CD4-positive, alpha-beta T cell treated with Interleukin-15 for 1 hour (primary cell): ENCODE data around the gene KMT2C.
"Not testable (repeated sequence)": the region's sequence is repeated elsewhere in the genome, so short reads cannot be mapped to it uniquely, and the experiment has no call there.

Source experiments
- DNase-seq: peaks from one replicate; pipeline ENCODE4 v3.0.0-alpha.2; 2020

KMT2C gene

DNA sequence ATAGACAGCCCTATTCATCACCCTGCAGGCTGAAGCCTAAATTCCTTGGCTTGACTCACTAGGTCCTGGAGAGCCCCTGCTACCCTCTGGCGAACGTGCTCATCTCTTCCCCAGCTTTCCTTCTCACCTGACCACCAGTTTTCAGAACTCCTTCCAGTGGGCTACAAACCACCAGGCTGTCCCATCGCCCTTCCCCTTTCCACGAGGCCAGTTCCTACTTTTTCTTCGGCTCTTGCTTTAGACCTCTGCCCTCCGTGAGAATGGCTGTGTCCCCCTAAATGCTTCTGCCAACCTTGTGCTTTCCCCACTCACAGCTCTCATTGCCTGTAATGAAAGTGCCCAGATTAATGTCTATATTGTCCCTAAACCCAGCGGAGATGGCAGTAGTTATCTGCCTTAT is 5.4 kb upstream of the KMT2C start:
- not testable (repeated sequence) for DNase-seq

GRCh38 chr7:152438017-152438416 is 2.2 kb upstream of the KMT2C start:
- not testable (repeated sequence) for DNase-seq

GRCh38 chr7:152436931-152437575 is 1.2 kb upstream of the KMT2C start:
- DNase-seq = not testable (repeated sequence)

GRCh38 chr7:152436111-152436930 is 518 bp upstream of the KMT2C start:
- peak; percentile 92 for DNase-seq

- DNase-seq = not testable (repeated sequence)
These were observed 1.1 kb downstream of the KMT2C start for GRCh38 chr7:152434511-152435383.

GRCh38 chr7:152433721-152434490 is 1.9 kb downstream of the KMT2C start:
- peak; percentile 76 for DNase-seq

DNA sequence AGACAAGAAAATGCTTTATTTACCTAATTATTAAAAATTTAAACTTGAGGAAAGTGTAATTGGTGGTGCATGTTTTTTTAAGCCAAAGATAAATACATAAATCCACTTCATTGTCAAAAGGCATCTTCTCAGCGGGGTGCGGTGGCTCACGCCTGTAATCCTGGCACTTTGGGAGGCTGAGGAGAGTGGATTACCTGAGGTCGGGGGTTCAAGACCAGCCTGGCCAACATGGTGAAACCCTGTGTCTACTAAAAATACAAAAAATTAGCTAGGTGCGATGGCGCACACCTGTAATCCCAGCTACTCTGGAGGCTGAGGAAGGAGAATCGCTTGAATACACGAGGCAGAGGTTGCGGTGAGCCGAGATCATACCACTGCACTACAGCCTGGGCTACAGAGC is 3.1 kb downstream of the KMT2C start:
- not testable (repeated sequence) for DNase-seq

DNA sequence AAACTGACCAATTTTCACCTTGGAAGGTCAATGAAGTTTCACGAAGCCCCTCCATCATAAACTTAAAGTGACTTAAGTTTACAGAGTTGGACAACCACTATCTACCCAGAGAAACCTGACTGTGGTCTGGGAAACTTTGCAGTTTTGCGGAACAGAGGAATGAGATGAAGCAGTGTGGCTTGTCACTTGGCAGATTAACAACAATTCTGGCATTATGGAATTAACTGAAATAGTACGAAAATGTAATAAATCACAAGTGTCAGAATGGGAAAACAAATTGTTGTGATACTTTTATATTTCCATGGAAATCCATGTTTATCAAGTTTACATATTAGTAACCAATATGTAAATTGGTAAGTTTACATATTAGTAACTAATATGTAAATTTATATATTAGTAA is 4.9 kb downstream of the KMT2C start:
- DNase-seq = no peak

GRCh38 chr7:152430118-152430517 is 5.7 kb downstream of the KMT2C start:
- not testable (repeated sequence) for DNase-seq

DNA sequence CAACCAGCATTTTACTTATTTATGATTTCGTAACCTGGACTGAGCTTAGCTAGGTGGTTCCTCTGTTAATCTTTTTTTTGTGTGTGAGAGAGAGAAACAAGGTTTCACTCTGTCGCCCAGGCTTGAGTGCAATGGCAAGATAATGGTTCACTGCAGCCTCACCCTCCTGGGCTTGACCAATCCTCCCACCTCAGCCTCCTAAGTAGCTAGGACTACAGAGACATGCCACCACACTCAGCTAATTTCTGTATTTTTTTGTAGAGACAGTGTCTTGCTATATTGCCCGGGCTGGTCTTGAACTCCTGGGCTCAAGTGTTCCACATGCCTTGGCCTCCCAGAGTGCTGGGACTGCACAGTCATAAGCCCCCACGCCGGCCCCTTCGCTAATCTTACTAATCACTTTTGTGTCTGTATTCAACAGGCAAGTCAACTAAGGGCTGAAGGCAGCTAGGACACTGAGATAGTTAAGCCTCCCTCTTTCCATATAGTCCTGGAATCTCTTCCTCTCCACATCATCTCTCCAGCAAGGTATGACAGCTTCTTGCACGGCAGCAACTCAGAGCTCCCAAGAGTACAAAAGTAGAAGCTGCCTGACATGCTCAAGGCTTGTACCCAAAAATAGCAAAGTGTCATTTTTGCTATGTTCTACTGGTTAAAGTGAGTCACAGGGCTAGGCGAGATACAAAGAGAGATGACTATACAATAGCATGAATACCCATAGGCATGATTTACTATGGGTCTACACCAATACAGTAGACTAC is 11.3 kb downstream of the KMT2C start:
- DNase-seq = no peak

DNA sequence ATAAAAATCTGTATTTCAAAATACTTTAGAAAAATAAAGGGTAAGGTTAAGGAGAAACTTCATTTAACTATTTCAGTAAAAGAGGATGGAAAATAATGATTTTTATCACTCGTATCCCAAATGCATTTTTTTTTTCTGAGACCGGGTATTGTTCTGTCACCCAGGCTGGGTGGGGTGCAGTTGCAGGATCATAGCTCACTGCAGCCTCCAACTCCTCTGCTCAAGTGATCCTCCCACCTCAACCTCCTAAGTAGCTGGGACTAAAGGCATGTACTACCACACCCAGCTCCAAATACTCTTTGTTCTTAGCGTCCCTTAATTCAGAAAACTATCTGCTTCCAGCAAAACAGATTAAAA is 11.8 kb downstream of the KMT2C start:
- no peak for DNase-seq

DNA sequence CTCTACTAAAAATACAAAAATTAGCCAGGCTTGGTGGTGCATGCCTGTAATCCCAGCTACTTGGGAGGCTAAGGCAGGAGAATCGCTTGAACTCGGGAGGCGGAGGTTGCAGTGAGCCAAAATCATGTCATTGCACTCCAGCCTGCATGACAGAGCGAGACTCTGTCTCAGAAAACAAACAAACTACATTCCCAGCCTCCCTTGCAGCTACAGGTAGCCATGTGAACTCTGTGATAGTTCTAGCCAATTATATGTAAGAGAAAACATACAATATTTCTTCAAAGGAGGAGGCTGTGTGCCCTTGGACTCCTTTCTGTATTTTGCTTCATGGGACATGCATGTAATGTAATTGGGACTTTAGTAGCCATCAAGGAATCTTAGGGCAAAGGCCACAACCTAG is 12.6 kb downstream of the KMT2C start:
- DNase-seq = not testable (repeated sequence)

DNA sequence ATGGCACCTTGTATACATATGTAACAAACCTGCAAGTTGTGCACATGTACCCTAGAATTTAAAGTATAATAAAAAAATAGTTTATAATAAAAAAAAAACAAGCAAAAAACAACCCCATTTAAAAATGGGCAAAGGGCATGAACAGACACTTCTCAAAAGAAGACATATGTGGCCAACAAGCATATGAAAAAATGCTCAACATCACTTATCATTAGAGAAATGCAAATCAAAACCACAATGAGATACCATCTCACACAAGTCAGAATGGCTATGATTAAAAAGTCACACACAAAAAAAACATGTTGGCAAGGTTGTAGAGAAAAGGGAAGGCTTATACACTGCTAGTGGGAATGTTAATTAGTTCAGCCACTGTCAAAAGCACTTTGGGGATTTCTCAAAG is 14.9 kb downstream of the KMT2C start:
- not testable (repeated sequence) for DNase-seq

GRCh38 chr7:152419473-152420429 is 16.1 kb downstream of the KMT2C start:
- no peak for DNase-seq

GRCh38 chr7:152414779-152415178 is 21.0 kb downstream of the KMT2C start:
- DNase-seq = no peak

DNA sequence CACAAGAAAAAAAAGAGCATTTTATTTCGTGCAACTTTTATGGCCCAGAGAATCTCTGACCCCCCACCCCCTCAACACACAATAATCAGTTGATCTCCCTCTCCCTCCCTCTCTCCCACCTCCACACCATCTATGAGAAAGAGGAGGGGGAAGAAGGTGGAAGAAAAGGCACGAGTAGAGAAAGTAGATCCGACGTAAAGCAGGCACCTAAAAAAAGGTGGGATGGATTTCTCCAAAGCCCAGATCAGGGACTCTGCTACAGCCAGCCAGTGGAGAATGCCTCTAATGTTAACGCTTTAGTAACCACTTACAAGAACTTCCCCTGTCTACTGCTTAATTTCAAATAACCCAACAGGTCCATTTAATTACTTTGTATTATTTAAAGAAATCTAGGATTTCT is 24.4 kb downstream of the KMT2C start:
- no peak for DNase-seq

DNA sequence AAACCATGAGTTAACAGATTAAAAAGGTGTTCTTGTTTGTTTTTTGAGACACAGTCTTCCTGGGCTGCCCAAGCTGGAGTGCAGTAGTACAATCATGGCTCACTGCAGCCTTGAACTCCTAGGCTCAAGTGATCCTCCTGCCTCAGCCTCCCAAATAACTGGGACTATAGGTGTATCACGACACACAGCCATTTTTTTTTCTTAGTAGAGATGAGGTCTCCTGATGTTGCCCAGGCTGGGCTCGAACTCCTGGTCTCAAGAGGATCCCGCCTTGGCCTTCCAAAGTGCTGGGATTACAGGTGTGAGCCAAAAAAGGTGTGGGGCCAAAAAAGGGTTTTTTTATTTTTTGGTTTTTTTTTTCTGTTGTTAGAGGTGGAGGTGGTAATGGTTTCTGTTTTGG is 29.3 kb downstream of the KMT2C start:
- no peak for DNase-seq

- DNase-seq = peak; percentile 26
These were observed 29.8 kb downstream of the KMT2C start for GRCh38 chr7:152406030-152406429.

DNA sequence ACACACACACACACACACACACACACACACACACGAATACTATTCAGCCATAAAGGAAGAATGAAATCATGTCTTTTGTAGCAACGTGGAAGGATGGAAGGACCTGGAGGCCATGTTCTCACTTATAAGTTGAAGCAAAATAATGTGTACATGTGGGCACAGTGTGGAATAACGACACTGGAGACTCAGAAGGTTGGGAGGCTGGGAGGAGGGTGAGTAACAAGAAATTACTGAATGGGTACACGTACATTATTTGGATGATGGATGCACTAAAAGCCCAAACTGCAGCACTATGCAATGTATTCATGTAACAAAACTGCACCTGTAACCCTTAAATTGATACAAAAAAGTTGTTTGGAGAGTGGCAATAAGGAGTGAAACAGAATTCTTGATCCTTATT is 32.1 kb downstream of the KMT2C start:
- no peak for DNase-seq

- DNase-seq = no peak
These were observed 33.2 kb downstream of the KMT2C start for GRCh38 chr7:152402384-152403250.
